ENCODE measurements around the gene GNA12. TPM values are rescaled to one million over a fixed set of nuclear protein-coding genes. Genes with fewer than 3 reads are reported as not detected.

Gene GNA12
- polyA plus RNA-seq, 1 donor (not counting 4 experiments of a cell fraction or from before 2014, with no cell fraction given): 35.5 TPM

DNA sequence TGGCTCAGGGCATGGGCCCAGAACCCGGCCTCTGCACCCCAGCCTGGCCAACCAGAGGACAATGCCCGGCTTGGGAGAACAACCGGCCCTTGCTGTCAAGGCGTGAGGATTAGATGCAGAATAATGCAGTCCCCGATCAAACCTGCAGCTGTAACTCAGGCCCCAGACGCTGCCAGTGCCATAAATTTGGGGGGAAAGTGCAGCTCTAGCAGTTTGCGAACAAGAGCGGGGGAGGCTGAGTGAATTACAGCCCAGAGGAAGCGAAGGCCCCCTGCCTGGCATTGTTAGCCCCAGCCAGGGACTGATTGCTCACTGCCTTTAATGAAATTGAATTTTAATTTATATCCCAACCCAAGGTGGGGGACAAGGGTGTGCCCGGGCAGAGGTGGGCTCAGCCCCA lies 38.0 kb upstream of the GNA12 start:
- no peaks in the 10 kb centered on the region for H4K20me1 ChIP-seq (ENCODE audit: control insufficient read depth, extremely low read depth, insufficient read depth, low read length)
- no peak overlapping the region for H3K4me3 ChIP-seq (ENCODE audit: control insufficient read depth in 2 of 3, extremely low read depth in 1 of 3, insufficient read depth in 2 of 3, low read depth in 1 of 3, low read length in 3 of 3)
- no peak for DNase-seq (ENCODE audit: low read depth, low spot score)
- H3K4me1 ChIP-seq (ENCODE audit: control insufficient read depth, extremely low read depth, insufficient read depth, low read length): peaks cover 10% of the 10 kb centered on the region
- H3K27ac ChIP-seq (ENCODE audit: control insufficient read depth, insufficient read depth, low read length): no peak overlapping the region
- H3K79me2 ChIP-seq (ENCODE audit: control insufficient read depth, insufficient read depth, low read length): no peaks in the 10 kb centered on the region
- FAIRE-seq: no peak
- H3K9me3 ChIP-seq (ENCODE audit: control insufficient read depth, low read depth, low read length): no peaks in the 10 kb centered on the region
- H3K36me3 ChIP-seq (ENCODE audit: control insufficient read depth in 2 of 2, extremely low read depth in 1 of 2, insufficient read depth in 2 of 2, low read length in 2 of 2): no peaks in the 10 kb centered on the region
- no peak overlapping the region for H3K9ac ChIP-seq (ENCODE audit: control insufficient read depth, extremely low read depth, insufficient read depth, low read length)
- H3K4me2 ChIP-seq (ENCODE audit: control insufficient read depth, extremely low read depth, insufficient read depth, low read depth, low read length): no peak overlapping the region
- dilution Hi-C loops (cut with MboI; ENCODE audit: extremely low pct_ligation_motif_present, low sequenced_read_pairs): no loop called here
- no peak overlapping the region for H2AFZ ChIP-seq (ENCODE audit: control insufficient read depth, low read length)
- no peak for TF ChIP-seq CTCF (optimal IDR thresholded peaks at IDR 0.05 in 1 of 3, IDR thresholded peaks at IDR 0.05 in 1 of 3, conservative IDR thresholded peaks at IDR 0.05 in 1 of 3; ENCODE audit: extremely low read depth in 1 of 3, insufficient read depth in 2 of 3, low read length in 3 of 3)
- no peak for TF ChIP-seq EZH2 (IDR thresholded peaks at IDR 0.05; ENCODE audit: low read length)
- peaks cover 9% of the 10 kb centered on the region for H3K27me3 ChIP-seq (ENCODE audit: control insufficient read depth, extremely low read depth, insufficient read depth, low read length)
- H3K9me1 ChIP-seq (ENCODE audit: control insufficient read depth, extremely low read depth, insufficient read depth, low read length): no peaks in the 10 kb centered on the region

- TF ChIP-seq CTCF (optimal IDR thresholded peaks at IDR 0.05 in 1 of 3, IDR thresholded peaks at IDR 0.05 in 1 of 3, conservative IDR thresholded peaks at IDR 0.05 in 1 of 3; ENCODE audit: extremely low read depth in 1 of 3, insufficient read depth in 2 of 3, low read length in 3 of 3): no peak
- TF ChIP-seq EZH2 (IDR thresholded peaks at IDR 0.05; ENCODE audit: low read length): no peak
- H3K9me1 ChIP-seq (ENCODE audit: control insufficient read depth, extremely low read depth, insufficient read depth, low read length): no peaks in the 10 kb centered on the region
- DNase-seq (ENCODE audit: low read depth, low spot score): no peak
- H4K20me1 ChIP-seq (ENCODE audit: control insufficient read depth, extremely low read depth, insufficient read depth, low read length): no peaks in the 10 kb centered on the region
- H3K27me3 ChIP-seq (ENCODE audit: control insufficient read depth, extremely low read depth, insufficient read depth, low read length): peaks cover 9% of the 10 kb centered on the region
- no peak overlapping the region for H3K4me3 ChIP-seq (ENCODE audit: control insufficient read depth in 2 of 3, extremely low read depth in 1 of 3, insufficient read depth in 2 of 3, low read depth in 1 of 3, low read length in 3 of 3)
- dilution Hi-C loops (cut with MboI; ENCODE audit: extremely low pct_ligation_motif_present, low sequenced_read_pairs): no loop called here
- no peak overlapping the region for H3K27ac ChIP-seq (ENCODE audit: control insufficient read depth, insufficient read depth, low read length)
- H3K36me3 ChIP-seq (ENCODE audit: control insufficient read depth in 2 of 2, extremely low read depth in 1 of 2, insufficient read depth in 2 of 2, low read length in 2 of 2): no peaks in the 10 kb centered on the region
- no peak overlapping the region for H3K4me2 ChIP-seq (ENCODE audit: control insufficient read depth, extremely low read depth, insufficient read depth, low read depth, low read length)
- H2AFZ ChIP-seq (ENCODE audit: control insufficient read depth, low read length): no peak overlapping the region
- peaks cover 12% of the 10 kb centered on the region for H3K4me1 ChIP-seq (ENCODE audit: control insufficient read depth, extremely low read depth, insufficient read depth, low read length)
- no peak overlapping the region for H3K9ac ChIP-seq (ENCODE audit: control insufficient read depth, extremely low read depth, insufficient read depth, low read length)
- H3K9me3 ChIP-seq (ENCODE audit: control insufficient read depth, low read depth, low read length): no peaks in the 10 kb centered on the region
- H3K79me2 ChIP-seq (ENCODE audit: control insufficient read depth, insufficient read depth, low read length): no peaks in the 10 kb centered on the region
- no peak for FAIRE-seq
These were observed 36.9 kb upstream of the GNA12 start for GRCh38 chr7:2880874-2881533.

All from keratinocyte (primary cell).